HG03108 (cell line): ENCODE data around the gene NEIL3.
A peak's percentile ranks its signal among the peaks of the same experiment; 100 is the strongest.

ENCODE experiments used
- ATAC-seq: cut with Tn5 transposase; IDR thresholded peaks from one replicate; pipeline ENCODE4 v1.9.1; 2021; ENCODE audit warnings: moderate library complexity; ENCODE audit not compliant: unreplicated experiment

Gene NEIL3

GRCh38 chr4:177356921-177357320 is 47.2 kb downstream of the NEIL3 start:
- ATAC-seq = no peak

- peak; percentile 46 for ATAC-seq
Observed at GRCh38 chr4:177367336-177367735, 57.7 kb downstream of the NEIL3 start.

GRCh38 chr4:177369372-177369771 is 59.7 kb downstream of the NEIL3 start:
- ATAC-seq = no peak

- no peak for ATAC-seq
Observed at GRCh38 chr4:177371461-177371860, 61.8 kb downstream of the NEIL3 start.

- no peak for ATAC-seq
Observed at GRCh38 chr4:177374966-177375365, 65.3 kb downstream of the NEIL3 start.

GRCh38 chr4:177375372-177375771 is 65.7 kb downstream of the NEIL3 start:
- ATAC-seq = no peak

- ATAC-seq = no peak
Observed at GRCh38 chr4:177376024-177376423, 66.3 kb downstream of the NEIL3 start.

- no peak for ATAC-seq
Observed at GRCh38 chr4:177380730-177381287, 71.1 kb downstream of the NEIL3 start.

- ATAC-seq = no peak
Observed at GRCh38 chr4:177381762-177382310, 72.2 kb downstream of the NEIL3 start.

- ATAC-seq = no peak
Observed at GRCh38 chr4:177384856-177385397, 75.3 kb downstream of the NEIL3 start.

GRCh38 chr4:177385576-177386277 is 76.1 kb downstream of the NEIL3 start:
- no peak for ATAC-seq

- ATAC-seq = no peak
Observed at GRCh38 chr4:177386278-177386815, 76.7 kb downstream of the NEIL3 start.

- ATAC-seq = no peak
Observed at GRCh38 chr4:177391287-177391686, 81.6 kb downstream of the NEIL3 start.

- ATAC-seq = no peak
Observed at GRCh38 chr4:177391953-177392352, 82.3 kb downstream of the NEIL3 start.

GRCh38 chr4:177393236-177393635 is 83.6 kb downstream of the NEIL3 start:
- no peak for ATAC-seq

- no peak for ATAC-seq
Observed at GRCh38 chr4:177396352-177396751, 86.7 kb downstream of the NEIL3 start.

GRCh38 chr4:177400030-177400429 is 90.4 kb downstream of the NEIL3 start:
- no peak for ATAC-seq

GRCh38 chr4:177401658-177402273 is 92.1 kb downstream of the NEIL3 start:
- ATAC-seq = no peak

- ATAC-seq = no peak
Observed at GRCh38 chr4:177403746-177404145, 94.1 kb downstream of the NEIL3 start.

- ATAC-seq = no peak
Observed at GRCh38 chr4:177404342-177404741, 94.7 kb downstream of the NEIL3 start.

GRCh38 chr4:177404986-177405385 is 95.3 kb downstream of the NEIL3 start:
- ATAC-seq = no peak

- ATAC-seq = no peak
Observed at GRCh38 chr4:177405508-177405907, 95.8 kb downstream of the NEIL3 start.
